NCI-H146 treated with DMSO at 0.1 percent for 48 hours (cell line): ENCODE results near the gene PRSS22.

Experiments used
- DNase-seq: peaks from one replicate; lab custom pipeline; 2025; ENCODE audit not compliant: unreplicated experiment; lab: John Stamatoyannopoulos, UW

The PRSS22 gene

DNA sequence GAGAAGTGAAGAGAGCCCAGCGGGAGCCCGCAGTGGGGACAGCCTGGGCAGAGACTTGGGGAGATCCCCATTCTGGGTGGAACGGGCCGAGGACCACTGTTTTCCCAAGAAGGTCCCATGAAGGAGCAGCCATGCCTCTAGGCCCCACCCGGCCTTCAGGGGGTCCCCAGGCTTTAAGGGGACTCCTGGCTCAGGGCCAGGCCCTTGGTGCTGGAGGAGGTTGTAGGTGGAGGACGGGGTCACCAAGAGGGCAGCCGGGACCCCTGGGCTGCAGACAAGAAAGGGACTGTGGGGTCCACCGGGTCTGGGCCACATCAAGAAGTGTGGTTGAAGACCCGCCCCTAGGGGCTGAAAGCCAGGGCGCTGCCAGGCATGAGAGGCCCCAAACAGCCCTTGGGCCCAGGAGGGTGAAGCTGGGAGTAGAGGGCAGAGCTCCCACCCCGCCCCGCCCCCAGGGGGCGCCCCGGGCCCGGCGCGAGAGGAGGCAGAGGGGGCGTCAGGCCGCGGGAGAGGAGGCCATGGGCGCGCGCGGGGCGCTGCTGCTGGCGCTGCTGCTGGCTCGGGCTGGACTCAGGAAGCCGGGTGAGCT is 41.1 kb downstream of the PRSS22 start, which contains the start of gene PRSS21:
PRSS21 (plus strand) TSS at position 487 of the 589 bp plus-strand sequence; CDS start at position 519, 32 bp downstream.
- DNase-seq, result no peak

DNA sequence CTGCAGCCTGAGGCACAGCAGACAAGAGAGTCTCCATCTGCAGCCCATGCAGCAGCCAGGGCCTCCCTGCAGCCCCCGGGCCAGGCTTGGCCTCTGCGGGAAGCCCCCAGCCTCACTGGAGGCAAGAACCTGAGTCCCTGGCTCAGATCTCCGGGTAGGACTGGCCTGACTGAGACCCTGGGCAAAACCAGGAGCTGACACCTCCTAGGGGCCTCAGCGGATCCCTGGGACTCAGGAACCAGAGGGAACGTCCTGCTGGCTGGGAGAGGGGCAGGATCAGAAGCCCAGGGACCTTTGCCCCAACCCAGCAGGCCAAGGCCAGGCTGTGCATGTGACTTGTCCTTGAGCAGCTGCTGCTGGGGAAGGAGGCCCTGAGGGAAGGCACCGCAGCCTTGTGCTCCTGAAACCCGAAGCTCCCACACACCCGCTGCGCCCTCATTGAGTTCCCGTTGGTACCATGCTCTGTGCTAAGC is 42.6 kb downstream of the PRSS22 start:
- DNase-seq, result no peak

DNA sequence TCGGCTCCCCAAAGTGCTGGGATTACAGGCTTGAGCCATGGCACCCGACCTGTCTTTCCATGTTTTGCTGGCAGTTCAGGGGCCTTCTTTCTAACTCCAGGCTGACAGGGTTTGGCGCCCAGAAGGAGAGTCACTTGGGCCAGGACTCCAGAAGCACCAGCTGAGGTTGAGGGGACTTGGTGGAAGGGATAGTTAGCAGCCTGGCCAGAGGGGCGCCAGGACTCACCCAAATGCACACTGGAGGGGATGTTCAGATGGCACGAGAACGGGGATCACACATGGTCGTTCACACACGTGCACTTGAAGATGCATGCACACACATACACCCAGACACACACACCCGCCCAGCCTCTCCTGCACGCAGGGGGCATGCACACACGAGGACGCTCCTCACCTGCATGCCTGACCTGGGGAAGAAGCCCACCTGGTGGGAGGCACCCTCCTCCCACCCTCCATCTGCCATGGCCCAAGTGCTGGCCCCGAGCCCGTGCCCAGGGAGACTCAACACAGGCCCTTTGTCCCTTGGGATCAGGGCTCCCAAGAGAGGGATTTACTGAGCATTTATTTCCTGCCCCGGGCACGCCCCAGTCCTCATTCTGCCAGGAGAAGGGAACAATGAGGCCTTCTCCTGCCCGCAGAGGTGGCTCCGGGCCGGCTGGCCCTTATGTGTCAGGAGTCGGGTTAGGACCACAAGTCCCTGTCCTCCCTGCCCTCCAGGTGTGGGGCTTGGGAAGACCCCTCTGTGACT is 43.2 kb downstream of the PRSS22 start:
- no peak for DNase-seq

DNA sequence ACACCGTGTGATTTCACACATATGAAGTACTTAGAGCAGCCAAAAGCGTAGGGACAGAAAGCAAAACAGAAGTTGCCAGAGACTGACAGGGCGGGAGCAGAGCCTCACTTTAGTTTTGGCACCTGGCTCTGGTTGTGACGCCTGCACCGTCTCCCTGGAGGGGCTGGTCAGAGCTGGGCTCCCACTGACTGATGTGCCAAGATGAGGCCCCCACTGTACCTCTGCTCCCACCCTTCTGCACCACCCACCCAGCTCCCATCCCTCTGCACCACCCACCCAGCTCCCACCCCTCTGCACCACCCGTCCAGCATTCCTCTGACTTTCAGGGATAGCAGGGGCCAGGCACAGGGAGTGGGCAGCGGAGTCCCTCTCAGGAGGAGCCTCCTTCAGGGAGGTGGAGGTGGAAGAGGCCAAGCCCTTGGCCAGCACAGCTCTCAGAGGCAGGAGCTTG is 44.2 kb downstream of the PRSS22 start:
- DNase-seq, result no peak

DNA sequence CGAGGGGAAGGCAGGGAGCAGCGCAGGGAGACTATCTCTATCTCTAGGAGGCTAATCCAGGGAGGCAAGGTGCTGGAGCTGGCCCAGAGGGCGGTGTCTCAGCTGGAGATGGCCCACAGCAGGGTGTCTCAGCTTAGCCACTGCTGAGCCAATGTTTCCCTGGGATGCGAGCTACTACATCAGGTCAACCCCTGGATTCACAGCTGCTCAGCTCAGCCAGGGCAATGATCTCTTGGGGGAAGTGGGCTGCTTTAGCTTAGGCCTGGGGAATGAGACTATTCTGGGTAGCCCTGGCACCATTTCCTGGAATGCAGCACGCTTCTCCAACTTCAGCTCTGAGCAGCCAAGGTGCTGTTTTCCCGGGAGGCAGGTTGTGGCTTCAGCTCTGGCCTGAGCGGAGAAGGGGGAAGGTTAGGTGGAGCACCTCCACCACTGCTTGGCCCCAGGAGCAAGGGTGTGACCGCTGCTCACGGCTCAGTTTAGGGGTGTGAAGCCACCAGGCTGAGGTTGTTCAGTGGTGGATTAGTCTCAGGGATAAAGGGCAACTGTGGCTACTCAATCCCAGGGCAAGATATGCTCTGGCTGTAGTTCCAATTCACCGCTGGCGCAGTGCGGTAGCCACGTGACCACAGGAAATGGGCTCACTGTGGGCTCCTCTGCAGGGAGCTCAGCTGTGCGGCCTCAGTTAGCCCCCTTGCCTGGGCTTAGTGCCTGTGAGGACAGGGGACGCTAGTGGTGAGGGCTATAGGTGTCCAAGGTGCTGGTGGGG is 46.1 kb downstream of the PRSS22 start:
- DNase-seq, result no peak

DNA sequence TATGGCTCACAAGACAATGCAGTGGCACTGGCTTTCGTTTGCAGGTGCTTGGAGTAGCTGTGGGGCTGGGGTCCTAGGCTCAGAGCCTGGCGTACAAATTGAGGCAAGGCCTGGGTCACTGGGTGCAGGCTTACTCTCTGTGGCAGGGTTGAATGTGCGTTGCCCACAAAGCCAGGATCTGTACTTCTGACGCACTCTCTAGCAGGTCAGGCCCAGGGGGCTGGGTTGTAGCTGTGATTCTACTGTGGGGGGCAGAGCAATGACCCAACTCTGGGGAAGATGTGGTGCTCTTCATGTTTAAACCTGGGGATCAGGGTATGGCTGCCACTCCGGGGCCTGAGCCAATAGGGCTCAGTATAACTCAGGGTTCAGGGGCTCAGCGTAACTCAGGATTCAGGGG is 47.3 kb downstream of the PRSS22 start:
- DNase-seq, result no peak

DNA sequence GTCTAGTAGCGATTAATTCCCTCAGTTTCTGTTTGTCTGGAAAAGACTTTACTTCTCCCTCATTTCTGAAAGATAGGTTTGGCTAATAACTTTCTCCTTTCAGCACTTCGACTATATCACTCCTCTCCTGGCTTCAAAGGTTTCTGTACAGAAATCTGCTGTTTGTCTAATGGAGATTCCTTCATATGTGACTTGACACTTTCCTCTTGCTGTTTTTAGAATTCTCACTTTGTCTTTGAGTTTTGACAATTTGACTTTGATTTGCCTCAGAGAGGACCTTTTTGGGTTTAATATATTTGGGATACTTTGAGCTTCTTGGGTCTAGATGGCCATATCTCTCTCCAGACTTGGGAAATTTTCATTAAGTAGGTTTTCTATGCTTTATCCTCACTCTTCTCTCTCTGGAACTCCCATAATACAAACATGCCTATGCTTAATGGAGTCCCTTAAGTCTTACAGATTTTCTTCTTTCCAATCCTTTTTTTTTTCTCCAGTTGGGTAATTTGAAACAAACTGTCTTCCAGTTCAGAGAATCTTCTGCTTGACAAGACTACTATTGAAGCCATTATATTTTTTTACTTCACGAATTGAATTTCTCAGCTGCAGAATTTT is 48.7 kb downstream of the PRSS22 start:
- no peak for DNase-seq

DNA sequence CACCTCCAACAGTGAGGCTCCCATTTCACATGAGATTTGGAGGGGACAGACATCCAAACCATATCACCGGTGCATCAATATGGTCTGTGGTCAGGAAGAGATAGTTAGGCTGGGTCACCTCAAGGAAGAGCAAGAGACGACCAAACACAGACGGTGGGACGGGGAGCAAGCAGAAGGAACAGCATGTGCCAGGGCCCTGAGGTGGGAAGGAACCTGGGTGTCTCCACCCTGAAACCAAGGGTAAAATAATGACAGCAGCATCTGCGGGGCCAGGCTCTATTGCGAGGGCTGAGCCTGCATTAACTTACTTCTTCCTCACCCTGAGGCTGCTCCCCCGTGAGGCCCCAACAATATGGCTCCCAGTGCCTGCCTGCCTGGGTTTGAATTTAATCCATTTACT is 49.8 kb downstream of the PRSS22 start:
- no peak for DNase-seq

DNA sequence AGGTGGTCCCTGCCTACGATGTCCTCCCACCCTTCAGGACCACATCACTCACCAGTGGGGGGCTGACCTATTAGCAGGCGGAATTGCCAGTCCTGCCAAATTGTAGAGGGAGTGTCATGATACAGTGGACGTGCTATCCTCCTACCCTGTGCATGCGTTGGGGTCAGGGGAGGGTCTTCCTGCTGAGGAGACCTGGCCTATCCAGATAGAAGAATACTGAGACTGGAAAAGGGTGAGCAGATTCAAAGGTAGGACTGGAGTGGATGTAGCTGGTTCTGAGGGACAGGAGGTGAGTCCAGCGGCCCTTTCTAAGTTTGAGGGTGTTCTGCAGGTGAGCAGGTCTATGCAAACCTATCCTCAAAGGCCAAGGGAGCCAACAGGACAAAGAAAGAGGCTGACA is 51.7 kb downstream of the PRSS22 start:
- no peak for DNase-seq

DNA sequence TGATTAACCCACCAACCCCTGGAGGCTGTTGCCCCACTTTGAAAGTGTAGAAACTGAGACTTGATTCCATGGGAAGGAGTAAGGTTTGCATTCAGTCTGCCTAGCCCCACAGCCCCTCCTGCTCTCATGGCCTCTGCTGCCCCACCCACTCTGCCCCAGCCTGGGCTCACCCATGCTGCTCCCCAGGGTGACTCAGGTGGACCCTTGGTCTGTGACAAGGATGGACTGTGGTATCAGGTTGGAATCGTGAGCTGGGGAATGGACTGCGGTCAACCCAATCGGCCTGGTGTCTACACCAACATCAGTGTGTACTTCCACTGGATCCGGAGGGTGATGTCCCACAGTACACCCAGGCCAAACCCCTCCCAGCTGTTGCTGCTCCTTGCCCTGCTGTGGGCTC is 53.2 kb downstream of the PRSS22 start:
- DNase-seq, result no peak

DNA sequence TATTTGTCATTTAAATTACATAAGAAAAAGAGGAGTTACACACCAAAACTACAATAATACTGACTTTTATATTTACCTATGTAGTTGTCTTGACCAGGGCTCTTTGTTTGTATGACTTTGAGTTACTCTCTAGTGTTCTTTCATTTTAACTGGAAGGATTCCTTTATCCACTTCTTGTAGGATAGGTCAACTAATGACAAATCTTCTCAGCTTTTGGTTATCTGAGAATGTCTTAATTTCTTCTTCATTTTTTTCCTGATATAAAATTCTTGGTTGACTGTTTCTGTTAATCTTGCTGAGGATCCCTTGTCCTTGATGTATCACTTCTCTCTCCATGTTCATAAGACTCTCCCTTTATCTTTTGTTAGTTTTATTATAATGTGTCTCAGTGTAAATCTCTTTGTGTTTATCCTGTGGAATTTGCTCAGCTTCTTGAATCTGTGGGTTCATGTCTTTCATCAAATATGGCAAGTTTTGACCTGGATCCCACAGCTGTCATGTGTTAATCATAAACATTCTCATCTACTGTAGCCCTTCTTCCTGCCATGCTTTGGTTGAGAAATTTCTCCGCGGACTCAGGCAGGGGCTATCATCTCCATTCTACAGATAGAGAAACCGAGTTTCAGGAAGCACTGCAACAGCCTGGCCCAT is 54.3 kb downstream of the PRSS22 start:
- DNase-seq, result no peak
